ENCODE results near the gene PSG1. TPM values are rescaled to one million over a fixed set of nuclear protein-coding genes. Genes with fewer than 3 reads are reported as not detected.
"Not testable (repeated sequence)": the region's sequence is repeated elsewhere in the genome, so short reads cannot be mapped to it uniquely, and the experiment has no call there.

The PSG1 gene
- total RNA-seq, 1 experiment from 2014 or later, result not detected

DNA sequence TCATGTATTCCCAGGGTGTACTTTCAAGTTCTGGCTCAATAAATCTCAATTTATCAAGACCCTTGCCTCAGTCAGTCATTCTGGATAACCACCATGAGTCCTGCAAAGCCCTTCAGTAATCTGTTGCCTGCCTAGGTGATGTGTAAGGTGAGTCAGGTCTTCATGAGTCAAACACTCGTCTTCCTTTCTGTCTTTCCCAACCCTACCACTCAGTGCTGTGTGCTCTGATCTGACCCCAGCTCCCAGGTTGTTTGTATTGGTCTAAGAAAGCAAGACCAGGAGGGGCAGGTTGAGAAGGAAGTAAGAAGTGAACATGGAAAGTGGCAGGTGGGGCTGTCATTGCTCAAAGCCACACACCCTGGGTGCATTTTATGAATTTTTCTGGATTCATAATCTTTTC lies 18.2 kb upstream of the PSG1 start:
- not testable (repeated sequence) for DNase-seq (ENCODE audit: low read depth, low spot score)

DNA sequence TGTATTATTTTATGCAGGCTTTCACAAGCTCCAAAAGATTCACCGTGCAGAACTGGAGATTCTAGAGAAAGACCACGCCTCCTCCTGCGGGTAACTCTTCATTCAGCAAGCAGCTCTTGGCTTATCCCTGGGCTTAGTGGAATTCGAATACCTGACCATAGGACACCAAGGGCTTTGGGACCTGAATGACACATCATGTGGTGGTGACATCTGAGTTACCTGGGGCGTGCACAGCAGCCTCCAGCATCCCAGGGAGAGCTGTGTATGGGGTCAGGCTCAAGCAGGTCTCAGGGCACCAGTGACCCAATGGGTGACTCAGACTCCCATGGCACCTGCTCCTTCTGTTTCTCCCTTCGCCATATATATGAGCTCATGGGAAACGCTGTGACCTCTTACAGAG lies 10.9 kb upstream of the PSG1 start:
- in situ Hi-C loops (cut with HindIII; ENCODE audit: low pct_unique_long_range_greater_than_20kb, low sequenced_read_pairs); DNase-seq (ENCODE audit: low read depth, low spot score): not testable (repeated sequence)

More for the DNA sequence above, 18.2 kb upstream of the PSG1 start:
- in situ Hi-C loops (cut with HindIII; ENCODE audit: low pct_unique_long_range_greater_than_20kb, low sequenced_read_pairs), result not testable (repeated sequence)

- DNase-seq (ENCODE audit: low read depth, low spot score); in situ Hi-C loops (cut with HindIII; ENCODE audit: low pct_unique_long_range_greater_than_20kb, low sequenced_read_pairs): not testable (repeated sequence)
Measured at GRCh38 chr19:42887876-42888445, 8.4 kb upstream of the PSG1 start.

GRCh38 chr19:42882730-42883129 lies 3.2 kb upstream of the PSG1 start:
- DNase-seq (ENCODE audit: low read depth, low spot score); in situ Hi-C loops (cut with HindIII; ENCODE audit: low pct_unique_long_range_greater_than_20kb, low sequenced_read_pairs): not testable (repeated sequence)

DNA sequence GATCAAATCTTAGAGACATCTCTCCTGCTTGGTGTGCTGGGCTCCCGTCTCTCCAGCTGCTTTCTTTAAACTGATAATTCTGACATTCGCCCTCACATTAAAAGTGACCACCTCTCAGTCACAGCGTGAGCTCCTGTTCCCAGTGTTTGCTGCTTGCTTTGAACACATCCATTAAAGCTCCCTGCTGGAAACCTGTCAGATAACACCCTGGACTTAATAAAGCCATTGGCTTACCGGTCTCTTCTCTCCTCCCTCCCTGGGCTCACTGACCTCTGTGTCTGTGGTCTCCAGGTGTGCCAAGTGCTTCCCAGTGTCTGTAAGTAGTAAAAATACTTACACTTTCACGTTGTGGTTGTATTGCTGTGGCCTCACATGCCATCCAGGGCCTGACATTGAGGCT lies 2.5 kb upstream of the PSG1 start:
- in situ Hi-C loops (cut with HindIII; ENCODE audit: low pct_unique_long_range_greater_than_20kb, low sequenced_read_pairs); DNase-seq (ENCODE audit: low read depth, low spot score): not testable (repeated sequence)

DNA sequence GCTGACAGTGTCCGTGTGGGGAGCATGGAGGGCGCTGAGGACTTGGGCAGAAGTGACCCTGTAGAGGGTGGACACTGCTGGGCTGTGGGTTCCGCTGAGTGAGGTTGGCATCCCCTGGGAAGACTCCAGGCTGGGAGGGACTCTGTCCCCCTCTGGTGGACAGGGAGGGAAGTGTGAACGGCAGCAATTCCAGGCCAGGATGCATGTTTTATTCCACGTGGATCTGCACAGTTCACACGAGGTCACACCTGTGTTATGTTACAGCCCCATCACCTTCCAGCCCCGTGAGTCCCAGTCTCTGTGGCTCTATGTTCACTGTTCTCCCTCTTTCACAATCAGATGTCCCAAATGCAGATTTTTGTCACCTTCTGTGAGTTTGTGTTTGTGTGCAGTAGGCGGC lies 1.8 kb upstream of the PSG1 start:
- DNase-seq (ENCODE audit: low read depth, low spot score), result peak; percentile 30
- in situ Hi-C loops (cut with HindIII; ENCODE audit: low pct_unique_long_range_greater_than_20kb, low sequenced_read_pairs), result not testable (repeated sequence)

GRCh38 chr19:42880621-42881020 lies 1.1 kb upstream of the PSG1 start:
- DNase-seq (ENCODE audit: low read depth, low spot score); in situ Hi-C loops (cut with HindIII; ENCODE audit: low pct_unique_long_range_greater_than_20kb, low sequenced_read_pairs): not testable (repeated sequence)

DNA sequence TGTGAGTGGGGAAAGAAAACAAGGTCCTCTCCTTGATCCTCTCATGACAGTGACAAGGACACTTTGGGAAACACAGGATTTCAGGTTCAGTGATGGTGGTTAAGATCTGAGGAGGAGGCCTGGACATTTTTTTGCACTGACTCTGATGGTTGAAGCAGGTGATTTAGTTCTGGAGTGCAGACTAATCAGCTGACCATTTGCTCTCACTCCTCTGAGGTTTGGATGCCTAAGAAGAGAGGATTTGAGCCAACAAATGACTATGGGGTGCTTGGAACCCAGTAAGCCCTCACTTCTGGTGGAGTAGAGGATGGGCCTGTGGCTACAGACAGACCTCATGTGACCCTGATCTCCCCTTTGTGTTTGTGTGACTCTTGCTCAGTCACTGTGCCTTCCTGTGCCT lies 2.9 kb downstream of the PSG1 start:
- in situ Hi-C loops (cut with HindIII; ENCODE audit: low pct_unique_long_range_greater_than_20kb, low sequenced_read_pairs); DNase-seq (ENCODE audit: low read depth, low spot score): not testable (repeated sequence)

DNA sequence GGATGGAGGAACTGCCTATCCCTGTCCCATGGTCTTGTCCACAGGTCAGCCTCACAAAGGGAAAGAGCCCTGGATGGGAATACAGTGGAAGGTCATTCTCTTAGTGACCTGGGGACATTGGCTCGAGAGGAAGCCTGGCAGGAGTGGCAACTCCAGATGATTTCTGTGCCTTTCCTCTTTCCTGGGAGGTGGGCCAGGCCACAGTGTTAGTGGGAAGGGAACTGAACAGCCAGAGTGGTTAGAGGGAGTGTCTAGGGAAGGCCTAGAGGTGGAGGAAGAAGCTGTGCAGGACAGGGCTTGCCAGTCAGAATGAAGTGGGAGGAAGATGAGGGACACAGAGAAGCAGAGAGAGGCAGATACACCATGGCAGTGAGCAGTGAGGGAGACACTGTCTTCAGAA lies 3.6 kb downstream of the PSG1 start:
- in situ Hi-C loops (cut with HindIII; ENCODE audit: low pct_unique_long_range_greater_than_20kb, low sequenced_read_pairs); DNase-seq (ENCODE audit: low read depth, low spot score): not testable (repeated sequence)

- in situ Hi-C loops (cut with HindIII; ENCODE audit: low pct_unique_long_range_greater_than_20kb, low sequenced_read_pairs); DNase-seq (ENCODE audit: low read depth, low spot score): not testable (repeated sequence)
Measured at GRCh38 chr19:42874901-42875813, 4.4 kb downstream of the PSG1 start.

DNA sequence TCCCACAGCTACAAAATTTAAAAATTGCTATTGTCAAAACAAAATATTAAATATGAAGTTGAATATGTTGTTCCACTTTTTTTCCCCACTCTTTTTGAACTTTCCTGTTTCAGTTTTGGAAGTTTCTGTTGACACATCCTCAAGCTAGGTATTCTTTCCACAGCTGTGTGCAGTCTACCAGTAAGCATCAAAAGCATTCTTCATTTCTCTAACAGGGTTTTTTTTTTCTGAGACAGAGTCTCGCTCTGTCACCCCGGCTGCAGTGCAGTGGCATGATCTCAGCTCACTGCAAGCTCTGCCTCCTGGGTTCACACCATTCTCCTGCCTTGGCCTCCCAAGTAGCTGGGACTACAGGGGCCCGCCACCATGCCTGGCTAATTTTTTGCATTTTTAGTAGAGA lies 5.4 kb downstream of the PSG1 start:
- in situ Hi-C loops (cut with HindIII; ENCODE audit: low pct_unique_long_range_greater_than_20kb, low sequenced_read_pairs); DNase-seq (ENCODE audit: low read depth, low spot score): not testable (repeated sequence)

DNA sequence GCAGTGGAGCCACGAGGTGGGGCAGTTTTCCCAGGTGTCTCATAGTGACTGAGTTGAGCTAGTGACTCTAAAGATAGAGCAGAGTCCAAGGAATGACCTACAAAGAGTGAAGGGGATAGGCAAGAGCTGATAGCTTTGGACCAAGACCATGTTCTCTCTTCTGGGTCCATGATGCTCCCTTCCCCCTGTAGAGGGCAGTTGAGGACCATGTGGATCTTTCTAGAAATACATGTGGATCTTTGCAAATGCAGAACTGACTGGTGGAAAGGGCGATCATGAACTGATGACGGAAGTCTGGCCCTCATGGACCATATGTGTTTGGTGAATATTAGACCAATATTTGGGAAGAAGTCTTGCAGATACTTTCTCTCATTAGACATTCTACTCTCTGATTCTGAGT lies 6.9 kb downstream of the PSG1 start:
- DNase-seq (ENCODE audit: low read depth, low spot score), result no peak
- in situ Hi-C loops (cut with HindIII; ENCODE audit: low pct_unique_long_range_greater_than_20kb, low sequenced_read_pairs), result no loop called here

- in situ Hi-C loops (cut with HindIII; ENCODE audit: low pct_unique_long_range_greater_than_20kb, low sequenced_read_pairs), result no loop called here
- no peak for DNase-seq (ENCODE audit: low read depth, low spot score)
Measured at GRCh38 chr19:42857544-42857867, 22.0 kb downstream of the PSG1 start.

GRCh38 chr19:42856866-42857543 lies 22.5 kb downstream of the PSG1 start:
- DNase-seq (ENCODE audit: low read depth, low spot score), result peak; percentile 28
- in situ Hi-C loops (cut with HindIII; ENCODE audit: low pct_unique_long_range_greater_than_20kb, low sequenced_read_pairs), result not testable (repeated sequence)

GRCh38 chr19:42854745-42855144 lies 24.8 kb downstream of the PSG1 start:
- in situ Hi-C loops (cut with HindIII; ENCODE audit: low pct_unique_long_range_greater_than_20kb, low sequenced_read_pairs); DNase-seq (ENCODE audit: low read depth, low spot score): not testable (repeated sequence)

DNA sequence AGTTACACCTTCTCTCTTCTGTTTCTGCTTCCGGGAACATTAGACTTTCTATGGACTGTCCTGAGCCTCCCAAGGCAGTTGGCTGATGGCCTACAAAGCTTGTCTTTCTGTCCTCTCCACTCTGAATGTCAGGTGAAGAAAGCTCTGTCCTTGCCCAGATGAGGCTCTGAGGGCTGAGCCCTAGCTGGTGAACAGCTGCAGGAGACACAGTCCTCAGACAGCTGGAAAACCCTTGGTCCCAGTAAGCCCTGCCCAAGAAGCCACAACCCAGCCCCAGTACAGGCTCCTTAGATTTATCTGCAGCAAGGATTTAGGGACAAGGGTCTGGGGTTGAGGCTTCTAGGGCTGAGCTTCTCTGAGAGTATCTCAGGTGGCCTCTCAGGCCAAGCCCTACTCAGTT lies 26.3 kb downstream of the PSG1 start:
- DNase-seq (ENCODE audit: low read depth, low spot score); in situ Hi-C loops (cut with HindIII; ENCODE audit: low pct_unique_long_range_greater_than_20kb, low sequenced_read_pairs): not testable (repeated sequence)

GRCh38 chr19:42852821-42853220 lies 26.7 kb downstream of the PSG1 start:
- DNase-seq (ENCODE audit: low read depth, low spot score); in situ Hi-C loops (cut with HindIII; ENCODE audit: low pct_unique_long_range_greater_than_20kb, low sequenced_read_pairs): not testable (repeated sequence)

DNA sequence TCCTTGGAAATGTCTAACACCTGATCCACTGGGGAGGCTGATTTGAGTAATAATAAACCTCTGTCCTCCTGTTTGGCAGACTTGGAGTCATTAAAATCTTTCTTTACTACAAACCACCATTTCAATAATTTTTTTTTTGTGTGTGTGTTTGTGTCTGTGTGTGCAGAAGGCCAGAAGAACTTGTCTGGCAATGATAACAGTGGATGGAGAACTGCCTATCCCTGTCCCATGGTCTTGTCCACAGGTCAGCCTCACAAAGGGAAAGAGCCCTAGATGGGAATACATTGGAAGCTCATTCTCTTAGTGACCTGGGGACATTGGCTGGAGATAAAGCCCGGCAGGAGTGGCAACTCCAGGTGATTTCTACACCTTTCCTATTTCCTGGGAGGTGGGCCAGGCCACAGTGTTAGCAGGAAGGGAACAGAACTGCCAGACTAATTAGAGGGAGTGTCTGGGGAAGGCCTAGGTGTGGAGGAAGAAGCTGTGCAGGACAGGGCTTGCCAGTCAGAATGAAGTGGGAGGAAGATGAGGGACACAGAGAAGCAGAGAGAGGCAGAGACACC lies 27.7 kb downstream of the PSG1 start:
- in situ Hi-C loops (cut with HindIII; ENCODE audit: low pct_unique_long_range_greater_than_20kb, low sequenced_read_pairs), result not testable (repeated sequence)

More for the DNA sequence above, 27.7 kb downstream of the PSG1 start:
- DNase-seq (ENCODE audit: low read depth, low spot score), result not testable (repeated sequence)

Data from SK-MEL-5 (cell line).